Neural progenitor cell (in vitro differentiated cells): Measurements from ENCODE around the gene KLK7.

Experiments used
- EZH2 ChIP-seq: fragments of 200-600 bp; sonication (generic); IDR thresholded peaks from 2 replicates; pipeline ENCODE4 v1.6.1; 2017; ENCODE audit warnings: antibody characterized with exemption, mild to moderate bottlenecking, moderate library complexity
- EZH2phosphoT487 ChIP-seq: fragments of 200-600 bp; sonication (generic); IDR thresholded peaks from 2 replicates; pipeline ENCODE4 v1.6.1; 2017; ENCODE audit warnings: antibody characterized with exemption
- TF ChIP-seq, protein P1 (sequence below): fragments of 200-600 bp; sonication (generic); IDR thresholded peaks from 2 replicates; pipeline ENCODE4 v1.5.1; 2017; ENCODE audit warnings: antibody characterized with exemption, mild to moderate bottlenecking

DNA sequence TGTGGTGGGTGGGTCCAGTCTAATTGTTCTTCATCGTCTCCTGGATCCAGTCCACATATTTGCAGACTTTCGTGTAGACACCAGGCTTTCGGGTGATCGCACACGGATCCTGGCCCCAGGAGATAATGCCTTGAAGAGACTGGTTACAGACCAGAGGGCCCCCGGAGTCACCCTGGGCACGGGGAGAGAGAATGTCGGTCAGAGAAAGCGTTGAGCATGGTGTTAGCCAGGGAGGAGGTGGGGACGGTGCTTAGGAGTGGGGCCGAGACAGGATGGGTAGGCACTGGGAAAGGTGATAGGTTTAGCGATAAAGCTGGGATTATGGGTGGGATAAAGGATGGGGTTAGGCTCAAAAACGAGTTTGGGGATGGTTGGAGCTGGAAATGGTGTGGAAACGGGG lies 38.8 kb upstream of the KLK7 start:
- TF ChIP-seq, protein P1, sequence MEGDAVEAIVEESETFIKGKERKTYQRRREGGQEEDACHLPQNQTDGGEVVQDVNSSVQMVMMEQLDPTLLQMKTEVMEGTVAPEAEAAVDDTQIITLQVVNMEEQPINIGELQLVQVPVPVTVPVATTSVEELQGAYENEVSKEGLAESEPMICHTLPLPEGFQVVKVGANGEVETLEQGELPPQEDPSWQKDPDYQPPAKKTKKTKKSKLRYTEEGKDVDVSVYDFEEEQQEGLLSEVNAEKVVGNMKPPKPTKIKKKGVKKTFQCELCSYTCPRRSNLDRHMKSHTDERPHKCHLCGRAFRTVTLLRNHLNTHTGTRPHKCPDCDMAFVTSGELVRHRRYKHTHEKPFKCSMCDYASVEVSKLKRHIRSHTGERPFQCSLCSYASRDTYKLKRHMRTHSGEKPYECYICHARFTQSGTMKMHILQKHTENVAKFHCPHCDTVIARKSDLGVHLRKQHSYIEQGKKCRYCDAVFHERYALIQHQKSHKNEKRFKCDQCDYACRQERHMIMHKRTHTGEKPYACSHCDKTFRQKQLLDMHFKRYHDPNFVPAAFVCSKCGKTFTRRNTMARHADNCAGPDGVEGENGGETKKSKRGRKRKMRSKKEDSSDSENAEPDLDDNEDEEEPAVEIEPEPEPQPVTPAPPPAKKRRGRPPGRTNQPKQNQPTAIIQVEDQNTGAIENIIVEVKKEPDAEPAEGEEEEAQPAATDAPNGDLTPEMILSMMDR = no peak
- TF ChIP-seq EZH2 (no peak), EZH2phosphoT487 (no peak)
